Esophagus muscularis mucosa (tissue), 4 donors: Measurements from ENCODE around the gene SIAH3. TPM values are rescaled to one million over a fixed set of nuclear protein-coding genes. Genes with fewer than 3 reads are reported as not detected.

Experiments used
- DNase-seq: peaks from one replicate; pipeline ENCODE4 v3.0.0-alpha.2; 2017; ENCODE audit errors: extremely low spot score
- H3K27ac ChIP-seq, 4 donors: fragments of 200-600 bp; sonication (generic); replicated peaks in 1 of 4; 1 replicate in 3 of 4; 2 replicates in 1 of 4; pipeline ENCODE4 v1.5.1; 2016 to 2019; ENCODE audit warnings: mild to moderate bottlenecking in 1 of 4
- H3K27me3 ChIP-seq, 4 donors: fragments of 200-600 bp; sonication (generic); one replicate each; pipeline versions ENCODE4 v1.5.1 to v1.6.0; 2016 to 2019
- H3K36me3 ChIP-seq, 4 donors: fragments of 200-600 bp; sonication (generic); one replicate each; pipeline ENCODE4 v1.5.1; 2016 to 2019
- H3K4me1 ChIP-seq, 4 donors: fragments of 200-600 bp; sonication (generic); one replicate each; pipeline ENCODE4 v1.5.1; 2016 to 2019
- H3K4me3 ChIP-seq, 4 donors: fragments of 200-600 bp; sonication (generic); 1 replicate in 2 of 4; 2 replicates in 2 of 4; pipeline ENCODE4 v1.5.1; 2016 to 2019; ENCODE audit warnings: mild to moderate bottlenecking in 4 of 4, moderate library complexity in 1 of 4
- H3K9me3 ChIP-seq, 4 donors: fragments of 200-600 bp; sonication (generic); 1 replicate in 3 of 4; 2 replicates in 1 of 4; pipeline ENCODE4 v1.5.1; 2016 to 2019
- CTCF ChIP-seq, 3 experiments: fragments of 200-600 bp in 2 of 3; fragments of 450-650 bp in 1 of 3; sonication (generic) in 2 of 3; IDR thresholded peaks; one replicate each; pipeline ENCODE4 v1.5.1; 2017 to 2019; ENCODE audit warnings: antibody characterized with exemption in 3 of 3, mild to moderate bottlenecking in 2 of 3, moderate library complexity in 1 of 3
- EP300 ChIP-seq: sonication (generic); formaldehyde crosslinking; IDR thresholded peaks from one replicate; pipeline ENCODE4 v1.6.1; 2017; ENCODE audit warnings: antibody characterized with exemption
- POLR2A ChIP-seq: fragments of 450-650 bp; IDR thresholded peaks from one replicate; pipeline ENCODE4 v1.6.1; 2017; ENCODE audit warnings: antibody characterized with exemption, moderate library complexity, mild to moderate bottlenecking, low read depth
- POLR2AphosphoS5 ChIP-seq, 2 donors: sonication (generic); formaldehyde crosslinking; IDR thresholded peaks; one replicate each; pipeline ENCODE4 v1.6.1; 2017; ENCODE audit warnings: antibody characterized with exemption in 2 of 2
- WGBS: methylation state at CpG from one replicate; pipeline ENCODE4 v1.1.5; 2018; 5-methylcytosine and 5-hydroxymethylcytosine counted together
- intact Hi-C: fragments of 100-400 bp; cut with DNase I; formaldehyde crosslinking; loops from one replicate; pipeline ENCODE4 v1.15.1; 2023
- total RNA-seq, 4 donors: library from RNA; depleted of rRNA; stranded (reverse); fragments of >200 nt; gene quantifications; one replicate each; pipeline versions ENCODE4 v1.1.0 to v1.2.1, GENCODE V29; 2016

SIAH3 gene
- total RNA-seq, 4 donors from 2014 or later: not detected

DNA sequence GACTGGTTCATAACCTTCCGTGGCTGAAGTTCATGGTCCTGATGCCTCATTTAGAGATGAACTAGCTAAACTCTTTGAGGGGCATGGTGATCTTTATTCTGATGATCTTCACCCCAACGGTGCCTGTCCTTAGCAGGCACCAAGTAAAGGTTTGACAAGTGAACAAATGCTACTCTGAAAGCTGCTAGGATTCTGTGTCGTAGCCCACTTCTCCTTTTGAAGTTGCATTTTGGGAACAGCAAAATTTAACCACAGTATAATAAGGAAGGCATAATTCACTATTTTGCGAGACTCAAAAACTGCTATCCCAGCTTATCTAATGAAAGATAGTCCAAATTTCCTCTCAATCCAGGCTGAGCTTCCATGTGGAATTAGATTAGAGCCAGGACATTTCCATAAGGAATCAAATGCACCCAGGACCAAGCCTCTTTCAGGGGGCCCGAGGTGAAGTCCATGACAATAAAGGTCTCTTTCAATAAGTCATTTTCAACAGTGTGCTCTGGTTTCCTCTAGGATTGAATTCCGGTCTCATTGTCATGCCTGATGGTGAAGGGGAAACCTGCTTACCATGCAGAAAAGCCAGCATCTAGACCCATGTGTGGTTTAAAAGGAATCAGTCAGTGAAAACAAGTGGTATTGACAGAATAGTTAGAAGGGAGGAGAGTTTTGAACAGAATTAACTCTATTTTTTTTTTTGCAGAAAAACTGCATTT, 23.1 kb downstream of the SIAH3 start:
- Histone ChIP-seq H3K4me1 (peaks cover 9 to 23% (median 19%) of the 10 kb centered on the region in 4 donors), H3K36me3 (no peaks in the 10 kb centered on the region), H3K27ac (no peak overlapping the region), H3K9me3 (no peaks in the 10 kb centered on the region), H3K4me3 (no peak overlapping the region), H3K27me3 (no peaks in the 10 kb centered on the region)
- intact Hi-C loops: no loop called here
- DNase-seq: no peak
- WGBS: 72% methylated on average over 6 of the region's 6 CpGs
- TF ChIP-seq CTCF (IDR thresholded peaks at IDR 0.05): no peak
- no peak for TF ChIP-seq EP300
- TF ChIP-seq POLR2A: no peak
- no peak for TF ChIP-seq POLR2AphosphoS5 (IDR thresholded peaks at IDR 0.05)

GRCh38 chr13:45827318-45827717, 24.2 kb downstream of the SIAH3 start:
- DNase-seq: no peak
- H3K27me3 ChIP-seq: no peaks in the 10 kb centered on the region
- H3K4me3 ChIP-seq: no peak overlapping the region
- H3K4me1 ChIP-seq: peaks cover 6 to 24% (median 21%) of the 10 kb centered on the region in 4 donors
- no peaks in the 10 kb centered on the region for H3K9me3 ChIP-seq
- intact Hi-C loops: no loop called here
- TF ChIP-seq POLR2AphosphoS5 (IDR thresholded peaks at IDR 0.05): no peak
- TF ChIP-seq POLR2A: no peak
- TF ChIP-seq CTCF (IDR thresholded peaks at IDR 0.05): no peak
- TF ChIP-seq EP300: no peak
- no peak overlapping the region for H3K27ac ChIP-seq
- no peaks in the 10 kb centered on the region for H3K36me3 ChIP-seq

DNA sequence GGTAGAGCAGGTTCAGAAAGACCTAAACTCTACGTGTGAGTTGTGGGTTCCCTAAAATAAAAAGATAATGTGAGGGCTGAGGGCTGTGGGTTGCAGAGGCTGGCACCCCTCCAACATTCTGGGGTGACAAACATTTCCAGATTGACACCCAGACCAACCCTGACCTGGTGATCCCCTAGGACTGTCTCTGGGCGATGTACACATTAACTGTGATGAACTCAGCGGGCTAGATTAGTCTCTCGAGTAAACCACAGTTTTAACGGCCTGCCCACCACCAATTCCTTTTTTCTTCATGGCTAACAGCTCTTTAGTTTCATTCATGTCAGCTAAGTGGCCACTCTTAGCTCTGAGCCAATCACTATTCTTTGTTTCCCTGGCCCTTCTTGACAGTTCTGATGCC, 24.8 kb downstream of the SIAH3 start:
- 73% methylated on average over 5 of the region's 5 CpGs for WGBS
- no peak for DNase-seq
- intact Hi-C loops: no loop called here

GRCh38 chr13:45825387-45825650, 26.2 kb downstream of the SIAH3 start:
- Histone ChIP-seq H3K36me3 (no peaks in the 10 kb centered on the region), H3K27ac (no peak overlapping the region), H3K4me1 (peaks cover 6 to 24% (median 21%) of the 10 kb centered on the region in 4 donors), H3K9me3 (no peaks in the 10 kb centered on the region), H3K27me3 (no peaks in the 10 kb centered on the region), H3K4me3 (no peak overlapping the region)
- DNase-seq: no peak
- TF ChIP-seq CTCF (IDR thresholded peaks at IDR 0.05) (no peak), POLR2AphosphoS5 (IDR thresholded peaks at IDR 0.05) (no peak)
- WGBS: 92% methylated on average over 3 of the region's 4 CpGs
- intact Hi-C loops: no loop called here

More for the DNA sequence above, 24.8 kb downstream of the SIAH3 start:
- Histone ChIP-seq H3K4me1 (peaks cover 6 to 24% (median 21%) of the 10 kb centered on the region in 4 donors), H3K36me3 (no peaks in the 10 kb centered on the region), H3K4me3 (no peak overlapping the region), H3K27ac (no peak overlapping the region), H3K9me3 (no peaks in the 10 kb centered on the region), H3K27me3 (no peaks in the 10 kb centered on the region)
- TF ChIP-seq POLR2AphosphoS5 (IDR thresholded peaks at IDR 0.05) (no peak), CTCF (IDR thresholded peaks at IDR 0.05) (no peak), POLR2A (no peak), EP300 (no peak)

DNA sequence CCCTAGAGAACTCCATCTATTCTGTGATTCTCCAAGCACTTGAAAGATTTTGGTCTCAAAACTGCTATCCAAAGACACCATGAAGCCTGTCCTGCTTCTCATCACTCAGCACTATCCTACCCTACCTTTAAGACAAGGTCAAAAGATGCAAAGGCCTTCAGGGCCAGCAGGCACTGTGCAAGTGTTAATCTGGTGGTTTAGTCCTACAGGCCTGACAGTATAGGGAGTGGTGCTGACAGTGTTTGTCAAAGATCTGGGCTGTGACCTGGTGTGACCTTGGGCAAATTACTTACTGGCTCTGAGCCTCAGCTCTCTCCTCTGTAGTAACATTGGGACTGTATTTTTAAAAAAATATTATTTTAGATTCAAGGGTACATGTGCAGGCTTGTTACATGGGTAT, 28.0 kb downstream of the SIAH3 start:
- Histone ChIP-seq H3K27me3 (no peaks in the 10 kb centered on the region), H3K27ac (peak overlapping the region in 1 of 4 donors; percentile 2), H3K36me3 (no peaks in the 10 kb centered on the region), H3K4me3 (no peak overlapping the region), H3K4me1 (peaks cover 6 to 24% (median 21%) of the 10 kb centered on the region in 4 donors), H3K9me3 (peaks cover 0 to under 1% (median 0%) of the 10 kb centered on the region in 4 donors)
- TF ChIP-seq POLR2AphosphoS5 (IDR thresholded peaks at IDR 0.05): no peak
- TF ChIP-seq CTCF (IDR thresholded peaks at IDR 0.05): no peak
- no peak for TF ChIP-seq POLR2A
- no peak for TF ChIP-seq EP300
- intact Hi-C loops: no loop called here
- DNase-seq: no peak
